ENCODE measurements around the gene OR2T3.
"Not testable (repeated sequence)": the region's sequence is repeated elsewhere in the genome, so short reads cannot be mapped to it uniquely, and the experiment has no call there.

The OR2T3 gene, protein sequence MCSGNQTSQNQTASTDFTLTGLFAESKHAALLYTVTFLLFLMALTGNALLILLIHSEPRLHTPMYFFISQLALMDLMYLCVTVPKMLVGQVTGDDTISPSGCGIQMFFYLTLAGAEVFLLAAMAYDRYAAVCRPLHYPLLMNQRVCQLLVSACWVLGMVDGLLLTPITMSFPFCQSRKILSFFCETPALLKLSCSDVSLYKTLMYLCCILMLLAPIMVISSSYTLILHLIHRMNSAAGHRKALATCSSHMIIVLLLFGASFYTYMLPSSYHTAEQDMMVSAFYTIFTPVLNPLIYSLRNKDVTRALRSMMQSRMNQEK

DNA sequence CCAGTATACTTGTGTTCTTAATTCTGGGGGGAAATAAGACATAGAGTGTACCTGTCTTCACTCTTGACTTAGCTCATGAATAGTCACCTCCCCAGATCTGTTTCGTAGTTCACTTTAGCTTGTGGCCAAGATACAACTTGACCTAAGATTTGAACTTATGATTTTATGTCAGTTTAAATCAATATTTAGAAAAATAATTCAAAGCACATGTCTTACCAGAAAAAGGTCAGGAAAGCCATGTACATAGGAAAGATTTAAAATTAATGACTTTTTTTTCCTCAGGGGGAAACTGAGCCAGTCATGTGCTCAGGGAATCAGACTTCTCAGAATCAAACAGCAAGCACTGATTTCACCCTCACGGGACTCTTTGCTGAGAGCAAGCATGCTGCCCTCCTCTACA lies at the start of gene OR2T3:
Gene OR2T3, plus strand, starts transcription at position 301 of the 400 bp plus-strand sequence. Its CDS starts 0 bp downstream, at position 301.
- not testable (repeated sequence) for DNase-seq (ENCODE audit: low read depth)

DNA sequence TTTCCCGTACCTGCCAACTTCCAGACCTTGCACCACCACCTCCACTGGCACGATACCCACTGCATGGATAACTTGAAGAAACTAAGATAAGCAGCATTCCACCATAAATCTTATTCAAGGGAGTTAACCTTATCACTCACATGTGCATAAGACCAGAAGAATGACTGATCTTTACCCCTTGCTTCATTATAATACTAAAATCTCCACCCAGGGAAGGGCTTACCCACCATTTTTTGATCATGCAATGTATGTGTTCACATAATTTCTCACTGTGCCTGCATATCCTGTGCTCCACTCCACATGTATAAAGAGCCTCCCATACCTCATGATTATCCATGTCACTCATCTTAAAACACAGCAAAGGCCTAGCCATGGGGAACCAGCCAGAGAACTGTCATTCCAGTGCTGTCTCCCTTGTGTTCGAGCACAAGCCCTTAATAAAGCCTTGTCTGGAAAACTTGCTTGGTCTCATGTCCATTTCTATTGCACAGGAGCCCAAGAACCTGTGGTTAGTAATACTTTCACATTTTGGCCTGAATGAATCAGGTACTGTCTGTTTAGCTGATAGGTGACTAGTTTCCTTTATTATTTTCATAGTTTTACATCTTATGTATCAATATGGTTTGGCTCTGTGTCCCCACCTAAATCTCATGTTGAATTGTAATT lies 45.5 kb upstream of the OR2T3 start:
- DNase-seq (ENCODE audit: low read depth) = not testable (repeated sequence)

DNA sequence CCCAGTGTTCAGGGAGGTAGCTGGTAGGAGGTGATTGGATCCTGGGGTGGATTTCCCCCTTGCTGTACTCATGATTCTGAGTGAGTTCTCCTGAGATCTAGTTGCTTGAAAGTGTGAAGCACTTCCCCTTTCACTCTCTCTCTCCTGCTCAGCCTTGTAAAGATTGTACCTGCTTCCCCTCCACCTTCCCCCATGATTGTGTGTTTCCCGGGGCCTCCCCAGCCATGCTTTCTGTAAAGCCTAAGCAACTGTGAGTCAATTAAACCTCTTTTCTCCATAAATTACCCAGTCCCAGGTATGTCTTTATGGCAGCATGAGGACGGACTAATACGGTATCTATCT lies 45.0 kb upstream of the OR2T3 start:
- not testable (repeated sequence) for DNase-seq (ENCODE audit: low read depth)

DNA sequence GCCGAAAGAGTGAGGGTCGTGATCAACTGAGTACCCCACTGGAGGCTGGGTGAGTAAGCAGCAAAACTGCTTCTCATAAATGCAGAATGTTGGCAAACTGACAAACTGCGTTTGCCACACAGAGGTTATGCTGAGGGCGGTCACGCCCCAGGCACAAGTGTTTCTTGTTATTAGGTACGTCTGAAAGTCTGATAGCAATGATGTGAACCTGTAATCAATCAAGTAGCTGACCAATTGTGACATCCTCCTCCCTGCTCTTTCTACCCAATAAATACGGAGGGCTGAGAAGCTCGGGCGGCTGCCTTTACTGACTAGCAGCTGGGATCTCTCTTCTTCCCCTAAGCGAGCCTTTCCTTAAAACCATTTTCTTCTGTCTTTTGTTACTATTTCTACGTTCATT lies 41.5 kb upstream of the OR2T3 start:
- not testable (repeated sequence) for DNase-seq (ENCODE audit: low read depth)

DNA sequence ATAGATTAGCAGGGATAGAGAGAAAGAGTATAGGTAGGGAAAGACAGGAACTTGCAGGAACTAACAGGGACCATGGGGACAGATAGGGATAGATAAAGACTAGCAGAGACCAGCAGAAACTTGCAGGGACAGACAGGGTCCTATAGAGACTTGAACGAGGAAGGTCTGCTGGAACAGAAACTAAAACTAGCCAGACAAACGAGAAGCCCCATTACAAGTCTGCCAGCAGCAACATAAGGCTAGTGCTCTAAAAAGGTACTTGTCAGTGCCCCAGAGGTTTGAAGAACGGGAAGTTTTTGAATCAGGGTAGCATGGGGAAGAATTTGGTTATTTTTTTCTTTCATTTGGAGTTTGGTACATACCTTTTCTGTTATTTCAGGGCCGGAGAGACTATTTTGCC lies 41.0 kb upstream of the OR2T3 start:
- DNase-seq (ENCODE audit: low read depth) = not testable (repeated sequence)

DNA sequence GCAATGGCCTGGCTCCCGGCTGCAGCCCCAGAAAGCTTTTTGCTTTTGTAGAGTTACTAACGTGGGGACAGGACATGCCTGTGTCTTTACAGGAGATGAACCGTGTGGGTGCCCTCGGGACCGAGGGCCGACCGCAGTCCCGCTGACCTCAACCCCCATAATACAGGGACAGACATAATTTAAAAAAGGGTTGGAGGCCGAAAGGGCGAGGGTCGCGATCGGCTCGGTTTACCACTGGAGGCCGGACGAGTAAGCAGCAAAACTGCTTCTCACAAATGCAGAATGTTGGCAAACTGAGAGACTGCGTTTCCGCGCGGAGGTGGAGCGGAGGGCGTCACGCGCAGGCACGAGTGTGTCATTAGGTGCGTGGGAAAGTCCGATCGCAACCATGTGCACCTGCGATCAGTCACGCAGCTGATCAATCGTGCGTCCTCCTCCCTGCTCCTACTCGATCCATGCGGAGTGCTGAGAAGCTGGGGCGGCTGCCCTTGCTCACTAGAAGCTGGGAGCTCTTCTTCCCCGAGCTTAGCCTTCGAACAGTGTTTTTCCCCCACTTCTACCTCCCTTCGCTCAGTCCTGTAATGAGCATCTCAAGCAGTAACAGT lies 39.2 kb upstream of the OR2T3 start:
- DNase-seq (ENCODE audit: low read depth) = not testable (repeated sequence)

DNA sequence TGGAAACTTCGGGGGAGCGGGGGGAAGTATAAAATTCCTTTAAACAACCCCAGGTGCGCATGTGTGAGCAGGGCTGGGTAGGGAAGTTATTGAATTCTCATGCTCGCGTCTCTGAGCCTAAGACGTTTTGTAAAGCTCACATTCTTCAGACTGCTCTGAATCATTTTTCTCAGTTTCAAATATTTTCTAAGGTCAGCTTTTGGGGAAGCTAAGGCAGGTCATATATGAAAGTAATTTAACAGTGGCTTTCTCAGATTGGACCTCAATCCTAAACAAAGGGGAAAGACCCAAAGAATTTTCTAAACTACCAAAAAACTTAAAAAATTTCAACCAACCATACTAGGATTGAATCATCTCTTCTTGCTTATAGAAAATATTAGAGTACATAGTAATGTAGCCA lies 38.2 kb upstream of the OR2T3 start:
- not testable (repeated sequence) for DNase-seq (ENCODE audit: low read depth)

DNA sequence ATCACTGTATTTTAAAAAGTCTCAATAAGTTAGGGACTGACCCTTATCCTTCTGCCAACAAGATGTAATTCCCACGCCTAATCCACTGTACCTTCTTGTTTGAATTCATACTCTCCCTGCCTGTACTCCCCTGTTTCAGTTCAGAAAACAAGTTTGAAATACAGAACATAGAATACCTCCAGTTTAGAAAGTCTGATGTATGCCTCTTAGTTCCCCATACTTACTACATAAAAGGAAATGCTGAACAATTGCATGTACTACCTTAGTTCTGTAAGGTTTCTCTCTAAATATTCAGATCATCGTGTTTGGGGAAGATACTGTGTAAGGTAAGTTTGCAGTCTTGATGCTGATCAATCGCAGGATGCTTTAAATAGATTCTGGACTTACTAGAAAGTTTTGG lies 36.8 kb upstream of the OR2T3 start:
- DNase-seq (ENCODE audit: low read depth) = not testable (repeated sequence)

DNA sequence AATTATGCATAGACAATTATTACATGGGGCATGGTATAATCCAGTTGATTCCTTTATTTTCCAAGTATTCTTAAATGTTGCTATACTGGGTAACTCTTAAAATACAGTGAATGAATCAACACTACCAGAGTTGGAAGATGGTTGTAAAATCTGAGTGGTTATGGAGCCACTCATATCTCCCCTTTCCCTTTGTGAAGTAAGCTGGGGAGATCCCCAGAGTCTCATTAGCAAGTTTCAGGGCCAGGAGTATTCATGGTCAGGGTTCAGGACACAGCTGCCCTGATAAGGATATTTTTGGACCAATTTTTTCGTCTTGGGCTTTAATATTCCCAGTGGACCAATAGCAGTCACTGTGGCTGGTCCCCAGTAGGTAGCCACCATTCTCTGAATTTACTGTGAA lies 34.5 kb upstream of the OR2T3 start:
- DNase-seq (ENCODE audit: low read depth) = not testable (repeated sequence)

DNA sequence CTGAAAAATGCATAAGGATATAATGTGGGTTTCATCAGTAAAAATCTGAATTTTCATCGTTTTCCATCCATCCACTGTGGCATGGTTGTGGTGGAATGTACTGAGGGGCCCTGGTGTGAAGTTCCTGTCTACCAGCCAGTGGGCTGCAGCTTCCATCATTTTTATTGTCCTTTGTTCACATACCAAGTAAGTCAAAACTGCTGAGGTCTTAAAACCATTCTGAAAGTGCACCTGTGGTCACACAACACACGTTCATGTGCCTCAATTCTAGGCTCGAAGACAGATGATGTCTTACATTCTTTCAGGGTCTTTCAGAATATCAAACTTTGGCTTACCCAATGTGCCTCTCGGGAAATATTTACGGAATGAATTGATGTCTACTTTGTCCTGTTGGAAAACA lies 33.9 kb upstream of the OR2T3 start:
- not testable (repeated sequence) for DNase-seq (ENCODE audit: low read depth)

DNA sequence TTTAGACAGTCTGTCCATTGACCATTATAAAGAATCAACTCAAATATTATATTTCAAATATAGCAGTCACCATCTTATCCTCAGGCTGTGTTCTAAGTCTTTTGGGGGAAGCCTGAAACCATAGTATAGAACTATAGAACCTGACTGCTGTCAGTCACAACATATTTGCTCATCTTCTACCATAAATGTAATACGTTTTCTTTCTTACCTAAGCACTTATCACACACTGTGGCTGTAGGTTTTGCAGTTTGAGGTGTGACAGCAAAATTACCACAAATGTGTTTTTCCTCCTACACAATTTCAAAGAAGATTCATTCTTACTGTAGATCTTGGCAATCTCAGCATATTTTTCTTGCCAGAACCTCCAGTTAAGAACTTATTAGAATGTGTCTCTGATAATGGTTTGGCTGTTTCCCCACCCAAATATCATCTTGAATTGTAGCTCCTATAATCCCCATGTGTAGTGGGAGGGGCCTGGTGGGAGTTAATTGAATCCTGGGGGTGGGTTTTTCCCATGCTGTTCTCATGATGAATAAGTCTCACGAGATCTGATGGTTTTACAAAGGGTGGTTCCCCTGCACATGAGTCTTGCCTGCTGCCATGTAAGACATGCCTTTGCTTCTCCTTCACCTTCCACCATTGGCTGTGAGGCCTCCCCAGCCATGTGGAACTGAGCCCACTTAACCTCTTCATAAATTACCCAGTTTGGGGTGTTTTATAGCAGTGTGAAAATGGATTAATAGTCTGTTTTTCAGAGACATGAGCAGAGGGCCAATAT lies 30.5 kb upstream of the OR2T3 start:
- not testable (repeated sequence) for DNase-seq (ENCODE audit: low read depth)

DNA sequence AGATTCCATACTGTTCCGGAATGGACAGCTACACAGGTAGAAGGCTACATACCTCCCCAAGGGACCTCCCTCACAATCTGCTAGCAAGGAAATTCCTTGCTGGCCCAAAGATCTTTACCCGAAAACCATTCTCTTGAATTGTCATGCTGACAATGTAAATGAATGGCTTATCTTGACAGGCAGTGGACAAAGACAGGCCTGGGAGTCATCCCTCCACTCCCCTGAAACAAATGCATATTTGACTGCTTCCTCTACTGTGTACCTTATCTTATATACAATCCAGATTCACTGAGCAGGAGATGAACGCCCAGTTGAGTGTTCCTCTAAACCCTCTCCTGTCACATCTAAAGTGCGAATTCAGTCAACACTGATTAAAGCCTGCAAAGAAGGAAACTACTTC lies 28.5 kb upstream of the OR2T3 start:
- not testable (repeated sequence) for DNase-seq (ENCODE audit: low read depth)

DNA sequence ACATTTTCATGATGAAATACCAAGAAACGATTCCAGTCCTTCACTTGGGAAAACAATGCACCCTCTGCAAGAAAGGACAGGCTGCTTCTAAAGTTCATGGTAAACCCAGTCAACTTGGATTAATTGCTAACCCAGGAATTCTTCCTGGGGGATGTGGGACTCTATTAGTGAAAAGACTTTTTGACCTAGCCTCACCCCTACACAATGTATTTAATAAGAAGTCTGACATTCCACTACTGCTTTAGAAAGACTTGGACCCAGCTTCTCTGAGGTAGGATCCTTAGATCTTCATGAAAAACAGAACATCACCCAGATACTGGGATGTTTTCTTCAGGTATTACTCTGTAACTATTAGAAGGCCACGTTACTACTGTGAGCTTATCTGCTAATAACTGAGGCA lies 27.8 kb upstream of the OR2T3 start, which contains the start of gene OR2T2:
Gene OR2T2, plus strand, starts transcription at position 239 of the 400 bp plus-strand sequence. CDS start 7,161 bp downstream, outside the sequence.
- not testable (repeated sequence) for DNase-seq (ENCODE audit: low read depth)

DNA sequence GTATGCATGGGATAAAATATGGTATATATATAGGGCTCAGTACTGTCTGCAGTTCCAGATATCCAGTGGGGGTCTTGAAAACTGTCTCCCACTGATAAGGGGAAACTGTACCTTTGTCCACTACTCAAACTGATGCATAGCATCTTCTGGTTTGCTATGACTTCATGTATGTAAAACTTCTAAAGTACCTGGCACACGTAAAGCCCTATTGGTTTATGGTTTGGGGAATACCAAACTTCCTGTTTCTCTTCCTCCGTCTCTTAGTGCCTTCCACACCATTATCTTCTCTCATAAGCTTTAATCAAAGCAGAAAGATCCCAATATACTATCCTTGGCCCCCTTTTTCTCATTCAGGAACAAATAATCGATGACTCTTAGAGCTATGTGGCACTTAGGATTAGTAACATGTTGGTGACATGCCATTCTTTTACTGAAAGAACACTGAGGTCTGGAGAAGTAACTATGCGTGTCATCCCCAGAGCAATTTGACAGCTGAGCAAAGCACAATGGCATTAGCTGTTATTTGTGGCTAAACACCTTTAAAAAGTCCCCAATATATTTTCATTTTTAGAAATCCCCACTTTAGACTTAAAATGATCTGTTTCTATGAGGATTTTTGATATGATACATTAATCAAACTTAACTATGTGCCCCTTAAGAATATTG lies 24.6 kb upstream of the OR2T3 start:
- not testable (repeated sequence) for DNase-seq (ENCODE audit: low read depth)

DNA sequence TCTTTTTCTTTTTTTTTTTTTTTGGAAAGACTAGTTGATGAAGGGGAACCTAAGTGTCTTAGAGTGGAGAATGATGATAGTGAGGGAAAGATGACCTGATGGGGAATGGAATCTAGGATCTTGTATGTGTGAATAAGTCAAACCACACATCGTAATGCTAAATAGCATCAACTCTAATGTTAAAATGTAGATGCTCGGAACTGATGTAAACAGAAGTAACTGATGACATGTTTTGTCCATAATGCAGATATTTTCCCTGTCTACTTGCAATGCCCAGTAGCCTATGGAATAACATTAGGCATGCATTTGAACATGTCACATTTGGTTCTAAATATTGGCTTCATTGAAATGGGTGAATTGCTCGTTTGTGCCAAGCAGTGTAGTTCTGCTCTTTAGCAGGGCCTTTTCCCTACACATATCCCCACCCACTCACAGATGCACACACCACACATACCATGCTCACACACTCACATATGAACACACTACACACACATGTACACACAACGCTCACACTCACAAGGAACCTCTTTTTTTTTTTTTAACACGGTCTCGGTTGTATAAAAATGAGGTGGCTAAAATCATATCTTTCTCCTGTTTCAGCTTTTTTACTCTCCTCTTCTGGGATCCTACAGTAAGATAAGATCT lies 23.2 kb upstream of the OR2T3 start:
- DNase-seq (ENCODE audit: low read depth) = not testable (repeated sequence)

DNA sequence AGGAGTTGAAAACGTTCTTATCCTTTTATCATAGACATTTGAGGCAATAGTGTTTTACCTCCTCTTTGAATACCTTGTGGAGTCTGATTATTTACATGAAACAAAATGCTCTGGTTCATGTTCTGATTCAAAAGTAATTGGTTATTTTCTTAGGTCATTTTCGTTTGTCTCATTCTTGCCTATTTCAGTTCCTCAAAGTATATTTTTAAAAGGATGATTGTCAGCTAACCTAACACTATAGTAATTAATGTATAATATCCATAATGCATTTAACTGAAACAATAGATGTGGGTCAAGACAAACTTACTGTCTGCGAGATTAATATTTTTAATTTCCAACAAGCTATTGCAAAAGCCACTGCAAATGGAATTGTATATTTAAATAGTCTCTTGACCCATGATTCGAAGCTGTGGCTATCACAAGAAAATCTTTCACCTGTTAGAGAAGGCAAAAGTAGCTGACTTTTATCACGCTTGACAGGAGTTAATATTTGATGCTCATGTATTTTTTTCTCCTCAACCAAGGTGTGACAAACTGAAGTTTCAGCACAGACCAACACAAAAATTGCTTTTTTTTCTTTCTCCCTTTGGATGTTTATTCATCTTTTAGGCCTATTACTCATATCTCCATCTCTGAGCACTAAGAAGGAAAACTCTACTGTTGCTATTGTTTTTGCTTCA lies 22.5 kb upstream of the OR2T3 start:
- not testable (repeated sequence) for DNase-seq (ENCODE audit: low read depth)

DNA sequence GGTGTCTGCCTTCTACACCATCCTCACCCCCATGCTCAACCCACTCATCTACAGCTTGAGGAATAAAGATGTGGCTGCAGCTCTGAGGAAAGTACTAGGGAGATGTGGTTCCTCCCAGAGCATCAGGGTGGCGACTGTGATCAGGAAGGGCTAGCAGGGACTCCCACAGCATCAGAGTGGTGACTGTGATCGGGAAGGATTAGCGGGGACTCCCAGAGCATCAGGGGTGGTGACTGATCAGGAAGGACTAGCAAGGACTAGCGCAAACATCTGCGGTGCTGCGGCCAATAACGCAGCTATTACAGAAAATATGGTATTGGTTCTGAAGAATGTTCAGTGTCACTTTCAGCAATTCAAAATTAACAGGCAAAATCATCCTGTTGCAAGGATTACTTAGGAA lies 19.5 kb upstream of the OR2T3 start:
- DNase-seq (ENCODE audit: low read depth) = not testable (repeated sequence)

DNA sequence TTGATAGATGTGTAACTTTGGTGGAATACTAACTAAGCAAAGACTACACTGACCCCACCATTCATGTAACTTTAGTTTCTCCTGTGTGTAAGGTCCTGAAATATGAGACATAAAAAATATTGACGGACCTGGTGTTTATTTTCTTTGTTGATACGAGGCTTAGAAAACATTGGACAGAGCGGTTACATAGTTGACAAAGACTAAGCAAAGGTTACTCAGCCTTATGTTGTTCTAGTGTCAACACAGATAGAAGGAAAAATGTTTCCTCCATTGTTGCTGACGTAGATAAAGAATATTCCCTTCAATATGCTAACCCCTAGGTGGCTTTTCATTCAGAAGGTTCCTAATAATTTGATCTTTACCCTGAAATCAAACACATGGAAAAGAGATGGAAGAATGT lies 18.1 kb upstream of the OR2T3 start:
- DNase-seq (ENCODE audit: low read depth) = not testable (repeated sequence)

DNA sequence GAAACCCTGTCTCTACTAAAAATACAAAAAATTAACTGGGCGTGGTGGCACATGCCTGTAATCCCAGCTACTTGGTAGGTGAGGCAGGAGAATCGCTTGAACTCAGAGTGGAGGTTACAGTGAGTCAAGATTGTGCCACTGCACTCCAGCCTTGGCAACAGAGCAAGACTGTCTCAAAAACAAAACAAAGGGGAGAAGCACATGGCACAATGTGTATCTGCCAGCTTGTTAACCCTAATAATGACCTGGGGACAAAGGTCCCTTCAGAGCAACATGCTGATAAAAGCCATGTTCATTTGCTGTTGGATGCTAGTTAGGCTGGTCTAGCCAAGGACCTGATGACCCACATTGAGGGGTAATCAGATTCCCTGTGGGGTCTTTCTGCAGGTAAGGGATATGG lies 16.5 kb upstream of the OR2T3 start:
- not testable (repeated sequence) for DNase-seq (ENCODE audit: low read depth)

DNA sequence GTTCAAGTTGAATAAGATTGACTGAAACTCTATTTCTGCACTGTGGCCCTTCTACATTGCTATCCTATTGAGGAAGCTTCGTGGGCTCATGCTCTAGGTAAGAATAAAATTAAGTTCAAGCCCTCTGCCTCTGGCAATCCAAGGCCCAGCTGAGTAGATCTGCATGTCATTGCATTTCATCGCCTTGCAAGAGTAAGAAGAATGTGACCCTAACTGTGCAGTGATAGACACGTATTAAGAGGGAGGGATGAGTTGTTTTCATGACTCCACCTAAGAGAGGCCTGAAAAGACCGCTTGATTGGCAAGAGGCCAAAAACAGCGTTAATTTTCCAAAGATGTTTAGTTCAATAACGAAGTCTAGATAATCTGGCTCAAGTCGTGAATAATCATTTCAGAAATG lies 14.0 kb upstream of the OR2T3 start:
- DNase-seq (ENCODE audit: low read depth) = not testable (repeated sequence)

DNA sequence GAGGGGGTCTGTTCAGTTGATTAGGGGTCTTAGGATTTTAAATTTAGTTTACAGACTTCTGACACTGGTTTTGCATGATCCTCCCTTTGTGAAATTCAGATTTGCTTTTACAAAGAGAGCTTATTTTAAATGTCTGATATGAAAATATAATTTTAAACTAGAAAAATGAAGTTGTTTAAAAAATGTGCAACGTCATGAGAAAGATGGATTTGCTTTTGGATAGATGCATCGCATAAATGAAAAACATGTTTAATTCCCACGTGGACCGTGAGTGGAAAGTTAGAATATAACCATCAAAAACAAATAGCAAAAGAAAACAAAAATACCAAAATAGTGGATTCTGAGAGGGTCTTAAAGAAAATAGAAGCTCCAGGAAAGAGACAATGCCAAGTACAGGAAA lies 2.0 kb upstream of the OR2T3 start:
- DNase-seq (ENCODE audit: low read depth) = no peak
